HG03060 (cell line): ENCODE results near the gene L3MBTL3.
"Not testable (repeated sequence)": the region's sequence is repeated elsewhere in the genome, so short reads cannot be mapped to it uniquely, and the experiment has no call there.

ENCODE experiments used
- ATAC-seq: cut with Tn5 transposase; IDR thresholded peaks from one replicate; pipeline ENCODE4 v1.9.1; 2021; ENCODE audit warnings: low read depth, moderate number of reproducible peaks; ENCODE audit not compliant: unreplicated experiment

Gene L3MBTL3

GRCh38 chr6:130129762-130130246 lies 111.4 kb downstream of the L3MBTL3 start:
- no peak for ATAC-seq

DNA sequence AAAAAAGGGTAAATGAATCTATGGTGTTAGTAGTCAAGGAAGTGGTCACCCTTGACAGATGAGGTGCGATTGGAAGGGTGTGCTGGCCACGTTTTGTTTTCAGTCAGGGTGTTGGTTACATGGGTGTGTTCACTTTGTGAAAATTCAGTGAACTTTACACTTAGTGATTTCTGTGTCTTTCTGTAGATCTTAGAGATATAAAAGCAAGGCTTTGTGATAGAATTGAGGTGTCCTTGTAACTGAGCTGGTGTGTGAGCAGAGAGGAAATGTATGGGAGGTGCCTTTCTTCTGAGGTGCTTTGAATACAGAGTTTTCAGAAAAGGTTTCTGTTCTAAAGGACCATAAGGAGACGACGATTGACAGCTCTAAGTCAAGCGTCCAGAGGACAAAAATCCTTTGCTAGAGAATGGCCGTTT lies 113.9 kb downstream of the L3MBTL3 start:
- peak; percentile 51 for ATAC-seq

DNA sequence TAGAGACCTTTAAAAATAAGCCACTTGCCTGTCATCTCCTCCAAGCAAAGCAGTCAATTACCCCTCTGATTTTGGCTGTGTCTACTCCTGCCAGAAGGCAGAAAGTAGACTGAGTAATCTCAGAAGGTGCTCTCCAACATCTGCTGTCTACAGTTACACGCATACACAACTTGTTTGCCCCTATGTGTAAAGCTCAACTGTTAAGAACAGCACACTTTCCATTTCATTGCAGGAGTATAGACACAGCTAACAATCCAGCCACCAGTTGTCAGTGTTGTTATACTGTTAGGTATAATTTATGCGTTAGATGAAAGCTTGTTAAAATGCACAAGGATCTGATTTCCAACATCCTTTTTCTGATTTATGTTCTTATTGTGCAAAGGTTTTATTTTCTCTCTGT lies 116.2 kb downstream of the L3MBTL3 start:
- ATAC-seq = no peak

DNA sequence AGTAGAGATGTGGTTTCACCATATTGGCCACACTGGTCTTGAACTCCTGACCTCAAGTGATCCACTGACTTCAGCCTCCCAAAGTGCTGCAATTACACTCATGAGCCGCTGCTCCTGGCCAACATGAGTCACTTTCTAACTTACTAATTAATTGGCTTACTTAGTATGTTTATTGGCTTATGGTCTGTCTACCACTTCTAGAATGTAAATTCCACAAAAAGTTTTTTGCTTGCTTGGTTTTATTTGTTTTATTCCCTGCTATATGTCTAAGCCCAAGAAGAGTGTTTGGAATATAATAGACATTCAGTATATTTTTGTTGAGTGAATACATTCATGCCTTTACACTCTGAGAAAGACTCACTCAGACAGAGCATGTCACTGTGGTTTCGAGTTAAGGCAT lies 118.4 kb downstream of the L3MBTL3 start:
- ATAC-seq = no peak

DNA sequence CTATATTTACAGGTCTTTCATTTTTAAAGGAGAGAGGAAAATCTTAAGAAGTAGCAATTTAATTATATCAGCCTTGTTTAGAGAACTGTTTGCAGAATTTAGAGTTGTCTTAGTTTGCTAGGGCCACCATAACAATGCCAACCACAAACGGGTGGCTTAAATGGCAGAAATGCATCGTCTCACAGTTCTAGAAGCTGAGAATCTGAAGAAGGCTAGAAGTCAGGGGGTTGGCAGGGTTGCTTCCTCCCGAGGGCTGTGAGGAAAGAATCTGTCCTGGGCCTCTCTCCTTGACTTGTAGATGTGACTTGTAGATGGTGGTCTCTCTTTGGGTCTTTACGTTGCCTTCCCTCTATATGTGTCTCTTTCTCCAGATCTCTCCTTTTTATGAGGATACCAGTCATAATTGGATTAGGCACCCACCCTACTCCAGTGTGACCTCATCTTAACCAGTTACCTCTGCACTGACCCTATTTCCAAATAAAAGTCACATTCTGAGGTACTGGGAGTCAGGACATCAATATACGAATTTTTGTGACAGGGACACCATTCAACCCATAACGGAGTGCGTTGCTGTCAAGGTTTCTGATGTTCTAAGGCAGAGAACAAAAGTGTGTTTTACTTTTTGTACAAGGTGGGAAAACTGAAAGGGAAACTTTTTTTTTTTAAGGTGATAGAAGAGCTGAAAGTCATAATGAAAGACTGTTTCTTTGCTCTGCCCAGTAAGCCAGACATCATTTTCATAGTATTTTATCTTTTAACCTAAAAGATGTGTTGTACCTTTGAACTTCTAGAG lies 119.9 kb downstream of the L3MBTL3 start:
- ATAC-seq = no peak

DNA sequence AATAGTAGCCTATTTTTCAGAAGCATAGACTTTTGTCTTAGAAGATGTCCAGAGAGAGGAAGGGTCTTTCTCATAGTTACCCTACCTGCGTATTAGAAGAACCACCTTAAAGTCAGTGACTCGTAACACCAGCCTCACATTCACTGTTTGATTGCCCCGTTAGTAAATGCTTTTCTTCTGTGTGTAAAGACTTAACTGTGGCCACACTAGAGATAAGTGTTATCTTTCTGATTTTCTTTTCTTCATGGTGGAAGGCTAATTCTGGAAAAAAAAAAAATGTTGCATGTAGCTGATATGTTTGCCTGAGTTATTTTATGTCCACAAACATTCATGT lies 120.5 kb downstream of the L3MBTL3 start:
- ATAC-seq = no peak

DNA sequence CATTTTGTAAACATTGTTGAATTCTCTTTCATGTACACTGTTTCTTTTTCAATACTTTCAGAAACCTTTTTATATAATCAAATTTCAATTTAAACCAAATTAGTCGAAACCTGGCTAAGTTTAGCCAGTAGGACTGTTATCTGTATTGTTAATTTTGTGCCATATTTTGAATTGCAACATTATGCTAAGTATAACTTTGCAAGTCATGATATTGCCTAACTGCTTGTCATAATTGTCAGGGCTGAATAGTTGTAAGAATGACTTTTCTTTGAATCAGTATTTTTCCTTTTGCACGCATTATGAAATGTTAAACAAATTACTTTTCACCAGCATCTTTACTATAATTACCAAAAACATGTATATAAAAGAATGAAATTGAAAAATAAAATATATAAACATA lies 121.7 kb downstream of the L3MBTL3 start:
- no peak for ATAC-seq

DNA sequence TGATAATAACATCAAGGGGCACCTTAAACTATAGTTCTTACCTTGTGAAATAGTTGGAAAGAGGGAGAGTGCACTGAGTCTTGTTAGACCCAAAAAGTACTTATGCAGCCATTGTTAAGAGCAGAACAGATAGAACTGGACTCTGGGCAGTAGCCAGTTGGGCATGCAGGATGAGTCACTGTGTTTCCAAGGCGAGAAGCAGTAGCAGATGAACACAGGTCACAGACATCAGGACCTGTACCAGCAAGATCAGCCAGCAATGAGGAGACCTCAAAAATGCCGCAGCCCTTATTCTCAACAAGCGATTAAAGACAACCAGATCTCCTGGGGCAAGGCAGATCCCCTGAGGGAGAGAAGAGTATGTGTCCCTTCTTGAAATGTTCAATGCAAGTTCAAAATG lies 125.3 kb downstream of the L3MBTL3 start:
- no peak for ATAC-seq

GRCh38 chr6:130147111-130147510 lies 128.7 kb downstream of the L3MBTL3 start:
- ATAC-seq = no peak

DNA sequence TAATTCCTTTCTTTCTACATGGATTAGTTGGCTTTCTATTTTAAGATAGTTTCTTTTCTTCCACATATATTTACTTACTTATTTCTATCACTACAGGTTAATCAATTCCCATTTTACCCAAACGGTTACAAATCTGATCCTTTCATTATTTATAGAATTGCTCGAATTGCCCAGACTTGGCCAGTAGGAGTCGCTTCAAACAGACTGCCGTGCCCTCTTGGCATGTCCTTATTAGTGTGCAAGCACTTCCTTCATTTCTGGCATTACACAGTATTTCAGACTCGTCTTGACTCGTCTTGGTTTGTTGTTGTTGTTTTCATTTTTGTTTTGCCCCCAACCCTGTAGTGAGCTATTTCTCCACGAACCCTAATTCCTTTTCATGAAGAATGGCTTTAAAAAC lies 129.8 kb downstream of the L3MBTL3 start:
- ATAC-seq = no peak

GRCh38 chr6:130149016-130149415 lies 130.6 kb downstream of the L3MBTL3 start:
- ATAC-seq = not testable (repeated sequence)

- ATAC-seq = no peak
Measured at GRCh38 chr6:130150906-130151305, 132.5 kb downstream of the L3MBTL3 start.

DNA sequence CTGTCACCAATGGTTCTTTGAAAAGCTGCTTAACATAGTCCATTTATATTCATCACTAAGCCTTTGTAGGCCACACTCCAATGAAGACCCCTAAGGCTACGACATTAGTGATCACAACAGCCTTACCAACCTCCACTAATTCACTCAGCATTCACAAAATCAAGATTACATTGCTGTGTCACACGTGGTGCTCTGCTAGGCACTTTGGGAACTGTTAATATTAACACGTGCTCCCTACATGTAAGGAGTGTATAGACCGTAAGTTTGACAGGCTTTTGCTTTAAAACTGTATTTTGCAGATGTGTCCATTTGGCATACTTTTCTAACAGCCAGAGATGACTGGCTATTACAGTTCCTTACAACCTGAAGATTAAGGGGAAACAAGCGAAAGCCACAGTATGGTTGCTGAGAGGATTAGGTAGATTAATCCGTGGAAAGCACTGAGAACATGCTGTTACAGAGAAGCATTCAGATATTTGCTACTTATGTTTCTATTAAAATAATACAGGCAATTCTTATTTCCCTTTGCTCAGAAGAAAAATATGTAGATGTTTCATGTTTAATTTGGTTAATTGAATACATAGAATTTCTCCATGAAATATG lies 134.6 kb downstream of the L3MBTL3 start:
- no peak for ATAC-seq

GRCh38 chr6:130156908-130157307 lies 138.5 kb downstream of the L3MBTL3 start:
- ATAC-seq = no peak

DNA sequence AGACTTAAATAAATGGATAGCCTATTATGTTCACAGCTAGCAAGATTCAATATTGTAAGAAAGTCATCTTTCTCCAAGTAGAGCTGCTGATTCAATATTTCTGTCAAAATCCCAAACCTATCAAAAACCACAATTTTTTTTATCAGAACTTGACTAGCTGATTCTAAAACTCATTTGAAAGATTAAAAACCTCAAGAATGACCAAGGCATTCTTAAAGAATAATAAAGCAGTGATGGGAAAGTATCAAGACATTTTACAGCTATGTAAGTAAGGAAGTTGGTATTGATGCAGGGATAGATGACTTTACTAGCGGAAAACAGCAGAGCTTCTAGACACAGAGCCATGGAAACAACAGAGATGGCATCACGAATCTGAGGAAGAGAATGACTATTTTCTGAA lies 139.7 kb downstream of the L3MBTL3 start:
- no peak for ATAC-seq

DNA sequence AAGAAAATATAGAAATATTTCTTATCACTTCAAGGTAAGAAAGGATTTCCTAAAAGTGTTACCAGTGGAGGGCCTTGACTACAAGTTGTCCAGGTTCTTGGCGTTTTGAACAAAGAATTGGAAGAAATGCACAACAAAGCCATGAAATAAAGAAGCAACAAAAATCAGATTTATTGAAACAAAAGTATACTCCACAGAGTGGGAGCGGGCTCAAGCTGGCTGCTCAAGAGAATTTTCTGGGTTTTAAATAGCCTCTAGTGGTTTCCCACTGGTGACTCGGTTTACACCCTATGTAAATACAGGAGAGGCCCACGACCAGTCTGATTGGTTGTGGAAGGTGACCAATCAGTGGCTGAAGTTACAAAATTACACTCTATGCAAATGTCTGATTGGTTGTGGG lies 140.2 kb downstream of the L3MBTL3 start:
- ATAC-seq = no peak

DNA sequence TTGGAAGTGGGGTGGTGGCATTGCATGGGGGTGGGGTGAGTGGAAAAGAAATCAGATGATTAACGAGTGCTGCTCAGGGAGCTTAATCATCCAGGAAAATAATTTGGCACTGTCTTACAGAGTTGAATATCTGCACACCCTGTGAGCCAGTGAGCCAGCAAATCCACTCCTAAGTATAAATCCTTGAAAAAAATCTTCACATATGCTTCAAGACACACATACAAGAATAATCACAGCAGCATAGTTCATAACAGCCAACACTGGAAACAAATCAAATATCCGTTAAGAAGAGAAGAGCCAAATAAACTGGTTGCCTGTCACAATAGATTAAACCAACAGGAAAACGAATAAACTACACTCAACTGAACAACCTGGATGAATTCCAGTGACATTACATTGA lies 141.6 kb downstream of the L3MBTL3 start:
- ATAC-seq = no peak

DNA sequence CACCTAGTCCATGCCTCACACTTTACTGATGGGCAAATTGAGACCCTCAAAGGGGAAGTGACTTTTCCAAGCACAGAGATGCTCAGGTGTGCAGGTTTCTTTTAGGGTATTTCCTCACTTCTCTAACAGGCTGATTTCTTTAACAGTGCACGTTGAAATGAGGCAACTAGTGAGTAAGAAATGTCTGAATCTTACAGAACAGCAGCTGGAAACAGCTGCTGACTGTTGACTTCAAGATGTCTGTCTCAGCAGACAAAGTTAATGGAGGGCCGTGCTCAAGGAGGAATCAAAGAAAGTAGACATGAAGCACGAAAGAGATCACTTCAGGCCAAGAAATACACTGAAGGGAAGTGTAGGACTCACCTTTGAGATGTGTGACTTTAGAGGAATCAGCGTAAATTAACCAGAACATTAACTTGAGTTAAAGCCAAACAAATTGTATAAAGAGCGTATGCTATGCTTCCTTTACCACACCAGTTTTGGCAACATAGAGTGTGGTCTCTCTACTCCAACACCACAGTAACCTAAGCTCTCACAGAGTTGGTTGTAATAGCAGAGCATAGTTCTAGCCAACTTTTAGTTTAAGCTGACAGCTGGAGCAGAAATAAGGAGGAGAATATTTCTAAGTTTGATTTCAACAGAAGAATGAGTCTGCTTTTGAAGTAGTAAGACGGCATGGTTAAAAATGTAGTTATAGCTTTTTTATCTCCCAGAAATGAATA lies 143.5 kb downstream of the L3MBTL3 start:
- no peak for ATAC-seq

GRCh38 chr6:130162421-130162820 lies 144.0 kb downstream of the L3MBTL3 start:
- no peak for ATAC-seq

DNA sequence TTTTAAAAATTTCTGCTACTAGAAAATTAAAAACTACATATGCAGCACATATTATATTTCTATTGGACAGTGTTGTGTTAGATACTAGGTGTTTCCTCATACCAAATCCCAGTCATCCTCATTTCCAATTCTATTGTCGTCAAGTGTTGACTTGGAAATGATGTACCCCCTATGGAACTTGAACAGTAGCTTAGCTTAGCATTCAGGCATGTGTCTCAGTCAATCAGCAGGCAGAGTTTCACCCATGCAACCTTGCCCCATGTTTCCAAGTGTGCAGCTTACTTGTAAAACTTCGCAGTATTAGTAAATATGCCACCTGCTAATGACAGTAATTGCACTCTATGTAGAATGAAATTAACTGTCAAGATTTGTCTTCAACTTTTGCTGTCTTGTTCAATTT lies 144.9 kb downstream of the L3MBTL3 start:
- ATAC-seq = no peak

DNA sequence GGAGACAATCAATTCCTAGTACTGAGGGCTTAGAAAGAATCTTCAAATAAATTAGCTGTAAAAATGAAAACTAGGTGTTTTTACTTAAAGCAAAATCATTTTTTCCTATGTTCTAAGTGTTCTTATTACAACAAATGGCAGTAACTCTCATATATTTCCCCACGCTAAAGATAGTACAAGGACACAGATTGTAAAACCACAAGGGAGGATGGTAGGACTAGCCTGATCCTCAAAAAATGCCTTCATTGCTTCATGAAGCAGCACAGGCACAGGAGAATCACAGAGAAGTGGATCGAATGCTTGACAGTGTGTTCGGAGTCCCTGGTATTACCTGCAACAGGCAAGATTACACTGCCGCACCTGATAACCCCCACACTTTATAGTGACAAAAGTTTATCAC lies 145.9 kb downstream of the L3MBTL3 start:
- no peak for ATAC-seq

- ATAC-seq = no peak
Measured at GRCh38 chr6:130167655-130168054, 149.3 kb downstream of the L3MBTL3 start.
